Sigmoid colon (tissue), 7 donors: ENCODE measurements around the gene PACRG. TPM values are rescaled to one million over a fixed set of nuclear protein-coding genes. Genes with fewer than 3 reads are reported as not detected.
A peak's percentile ranks its signal among the peaks of the same experiment; 100 is the strongest.

ENCODE experiments used
- DNase-seq: peaks from one replicate; pipeline ENCODE4 v3.0.0-alpha.2; 2019
- H3K27ac ChIP-seq, 4 donors: fragments of 200-600 bp; sonication (generic); one replicate each; pipeline ENCODE4 v1.5.1; 2016 to 2019; ENCODE audit warnings: mild to moderate bottlenecking in 1 of 4
- H3K27me3 ChIP-seq, 3 donors: fragments of 200-600 bp; sonication (generic); one replicate each; pipeline ENCODE4 v1.5.1; 2019; ENCODE audit warnings: mild to moderate bottlenecking in 1 of 3
- H3K36me3 ChIP-seq, 4 donors: fragments of 200-600 bp; sonication (generic); one replicate each; pipeline ENCODE4 v1.5.1; 2016 to 2019
- H3K4me1 ChIP-seq, 4 donors: fragments of 200-600 bp; sonication (generic); one replicate each; pipeline ENCODE4 v1.5.1; 2017 to 2019
- H3K4me3 ChIP-seq, 4 donors: fragments of 200-600 bp; sonication (generic); one replicate each; pipeline ENCODE4 v1.5.1; 2017 to 2019; ENCODE audit warnings: mild to moderate bottlenecking in 2 of 4, moderate library complexity in 1 of 4
- H3K9me3 ChIP-seq, 4 donors: fragments of 200-600 bp in 3 of 4; sonication (generic) in 3 of 4; one replicate each; pipeline versions ENCODE4 v1.5.1 to v1.6.1; 2013 to 2019
- EP300 ChIP-seq, 4 donors: sonication (generic); formaldehyde crosslinking; IDR thresholded peaks; one replicate each; pipeline ENCODE4 v1.6.1; 2017; ENCODE audit warnings: antibody characterized with exemption in 4 of 4
- POLR2A ChIP-seq, 2 donors: fragments of 450-650 bp; IDR thresholded peaks; one replicate each; pipeline ENCODE4 v1.6.1; 2016; ENCODE audit warnings: antibody characterized with exemption in 2 of 2, mild to moderate bottlenecking in 2 of 2, moderate library complexity in 2 of 2
- POLR2AphosphoS5 ChIP-seq, 4 donors: sonication (generic); formaldehyde crosslinking; IDR thresholded peaks; one replicate each; pipeline ENCODE4 v1.6.1; 2017; ENCODE audit warnings: antibody characterized with exemption in 4 of 4
- WGBS, 2 donors: extraction: QIAGEN DNeasy Blood & Tissue Kit; methylation state at CpG; one replicate each; pipeline ENCODE4 v1.1.7; 2013; 5-methylcytosine and 5-hydroxymethylcytosine counted together
- intact Hi-C: fragments of 100-400 bp; cut with DNase I; formaldehyde crosslinking; loops from one replicate; pipeline ENCODE4 v1.15.1; 2023
- polyA plus RNA-seq, 3 donors: library from polyadenylated mRNA; stranded (reverse); fragments of 200-250 nt; gene quantifications; one replicate each; pipeline ENCODE4 v1.2.3, GENCODE V29; 2013
- total RNA-seq, 4 donors: library from RNA; depleted of rRNA; stranded (reverse); fragments of >200 nt; gene quantifications; one replicate each; pipeline ENCODE4 v1.1.0, GENCODE V29; 2016
- TF ChIP-seq, protein P1 (sequence below), 4 experiments: fragments of 450-650 bp in 3 of 4; fragments of 200-600 bp in 1 of 4; IDR thresholded peaks; one replicate each; pipeline ENCODE4 v1.5.1; 2016 to 2019; ENCODE audit warnings: antibody characterized with exemption in 4 of 4, mild to moderate bottlenecking in 3 of 4, moderate library complexity in 2 of 4
- donor health status: healthy with polysubstance abuse.
- donor health status: Bipolar disorder and iron deficiency.
- donor health status: healthy.

The PACRG gene
- total and polyA plus RNA-seq, 7 donors = 0.12 to 6.9 (median 0.95) TPM; not detected in 2

DNA sequence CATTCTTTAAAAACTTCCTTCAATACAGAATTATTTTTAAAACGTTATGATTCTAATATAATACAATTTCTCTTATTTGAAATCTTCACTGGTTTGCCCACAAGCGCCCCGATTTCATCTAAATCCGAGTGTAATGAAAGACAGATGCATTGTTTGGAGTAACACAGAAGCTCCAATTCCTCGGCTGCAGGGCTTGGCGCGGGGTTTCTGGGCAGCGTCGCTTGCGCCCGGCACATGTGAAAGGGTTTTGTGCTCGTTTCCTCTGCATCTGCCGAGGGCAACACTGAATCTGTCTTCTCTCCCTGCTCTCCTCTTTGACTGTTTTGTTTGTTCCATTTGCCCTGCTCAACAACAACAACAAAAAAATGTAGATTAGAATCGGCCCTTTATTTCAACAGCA, 438.1 kb downstream of the PACRG start:
- H3K27me3 ChIP-seq = no peaks in the 10 kb centered on the region
- no peaks in the 10 kb centered on the region for H3K4me1 ChIP-seq
- H3K9me3 ChIP-seq = no peaks in the 10 kb centered on the region
- H3K4me3 ChIP-seq = no peak overlapping the region
- intact Hi-C loops = no loop called here
- DNase-seq = no peak
- WGBS, 2 donors = 85 to 86% methylated on average over 14 of the region's 14 CpGs
- H3K27ac ChIP-seq = peak overlapping the region in 2 of 4 donors; percentile 34 to 44
- H3K36me3 ChIP-seq = no peaks in the 10 kb centered on the region
- TF ChIP-seq, protein P1, sequence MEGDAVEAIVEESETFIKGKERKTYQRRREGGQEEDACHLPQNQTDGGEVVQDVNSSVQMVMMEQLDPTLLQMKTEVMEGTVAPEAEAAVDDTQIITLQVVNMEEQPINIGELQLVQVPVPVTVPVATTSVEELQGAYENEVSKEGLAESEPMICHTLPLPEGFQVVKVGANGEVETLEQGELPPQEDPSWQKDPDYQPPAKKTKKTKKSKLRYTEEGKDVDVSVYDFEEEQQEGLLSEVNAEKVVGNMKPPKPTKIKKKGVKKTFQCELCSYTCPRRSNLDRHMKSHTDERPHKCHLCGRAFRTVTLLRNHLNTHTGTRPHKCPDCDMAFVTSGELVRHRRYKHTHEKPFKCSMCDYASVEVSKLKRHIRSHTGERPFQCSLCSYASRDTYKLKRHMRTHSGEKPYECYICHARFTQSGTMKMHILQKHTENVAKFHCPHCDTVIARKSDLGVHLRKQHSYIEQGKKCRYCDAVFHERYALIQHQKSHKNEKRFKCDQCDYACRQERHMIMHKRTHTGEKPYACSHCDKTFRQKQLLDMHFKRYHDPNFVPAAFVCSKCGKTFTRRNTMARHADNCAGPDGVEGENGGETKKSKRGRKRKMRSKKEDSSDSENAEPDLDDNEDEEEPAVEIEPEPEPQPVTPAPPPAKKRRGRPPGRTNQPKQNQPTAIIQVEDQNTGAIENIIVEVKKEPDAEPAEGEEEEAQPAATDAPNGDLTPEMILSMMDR (IDR thresholded peaks at IDR 0.05) = no peak
- no peak for TF ChIP-seq POLR2A (IDR thresholded peaks at IDR 0.05)
- no peak for TF ChIP-seq POLR2AphosphoS5 (IDR thresholded peaks at IDR 0.05)
- TF ChIP-seq EP300 (IDR thresholded peaks at IDR 0.05) = no peak

DNA sequence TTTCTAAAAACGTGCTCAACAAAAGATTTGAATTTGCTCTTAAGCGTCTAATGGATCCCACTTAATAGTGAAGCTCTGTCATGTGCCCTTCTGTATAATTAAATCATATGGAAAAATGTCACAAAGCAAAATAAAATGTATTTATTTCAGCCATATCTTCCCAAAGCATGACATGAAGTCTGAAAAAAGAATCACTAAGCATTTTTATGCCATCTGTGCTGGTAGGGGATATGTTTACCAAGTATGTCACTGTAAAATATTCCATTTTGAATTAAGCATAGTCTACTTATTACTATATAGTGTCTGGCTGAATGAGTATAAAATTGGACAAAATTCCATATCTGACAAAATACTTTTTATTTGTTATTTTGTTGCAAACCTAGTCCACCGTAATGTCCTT, 438.7 kb downstream of the PACRG start:
- intact Hi-C loops = no loop called here
- WGBS, 2 donors = 87 to 89% methylated on average over 3 of the region's 3 CpGs
- no peaks in the 10 kb centered on the region for H3K9me3 ChIP-seq
- H3K4me1 ChIP-seq = no peaks in the 10 kb centered on the region
- no peaks in the 10 kb centered on the region for H3K27me3 ChIP-seq
- no peak overlapping the region for H3K27ac ChIP-seq
- TF ChIP-seq POLR2A (IDR thresholded peaks at IDR 0.05) = no peak
- TF ChIP-seq POLR2AphosphoS5 (IDR thresholded peaks at IDR 0.05) = no peak
- TF ChIP-seq EP300 (IDR thresholded peaks at IDR 0.05) = no peak
- TF ChIP-seq, protein P1 (IDR thresholded peaks at IDR 0.05) = no peak
- no peaks in the 10 kb centered on the region for H3K36me3 ChIP-seq
- DNase-seq = no peak
- no peak overlapping the region for H3K4me3 ChIP-seq

- TF ChIP-seq POLR2AphosphoS5 (IDR thresholded peaks at IDR 0.05) = no peak
- TF ChIP-seq POLR2A (IDR thresholded peaks at IDR 0.05) = no peak
- no peak for TF ChIP-seq EP300 (IDR thresholded peaks at IDR 0.05)
- TF ChIP-seq, protein P1 (IDR thresholded peaks at IDR 0.05) = no peak
- Histone ChIP-seq H3K4me1 (no peaks in the 10 kb centered on the region), H3K27ac (no peak overlapping the region), H3K4me3 (no peak overlapping the region), H3K27me3 (no peaks in the 10 kb centered on the region), H3K9me3 (no peaks in the 10 kb centered on the region), H3K36me3 (no peaks in the 10 kb centered on the region)
- WGBS, 2 donors = 94 to 95% methylated on average over 11 of the region's 11 CpGs
- intact Hi-C loops = no loop called here
- DNase-seq = no peak
Observed at GRCh38 chr6:163169521-163169920, 441.7 kb downstream of the PACRG start.

DNA sequence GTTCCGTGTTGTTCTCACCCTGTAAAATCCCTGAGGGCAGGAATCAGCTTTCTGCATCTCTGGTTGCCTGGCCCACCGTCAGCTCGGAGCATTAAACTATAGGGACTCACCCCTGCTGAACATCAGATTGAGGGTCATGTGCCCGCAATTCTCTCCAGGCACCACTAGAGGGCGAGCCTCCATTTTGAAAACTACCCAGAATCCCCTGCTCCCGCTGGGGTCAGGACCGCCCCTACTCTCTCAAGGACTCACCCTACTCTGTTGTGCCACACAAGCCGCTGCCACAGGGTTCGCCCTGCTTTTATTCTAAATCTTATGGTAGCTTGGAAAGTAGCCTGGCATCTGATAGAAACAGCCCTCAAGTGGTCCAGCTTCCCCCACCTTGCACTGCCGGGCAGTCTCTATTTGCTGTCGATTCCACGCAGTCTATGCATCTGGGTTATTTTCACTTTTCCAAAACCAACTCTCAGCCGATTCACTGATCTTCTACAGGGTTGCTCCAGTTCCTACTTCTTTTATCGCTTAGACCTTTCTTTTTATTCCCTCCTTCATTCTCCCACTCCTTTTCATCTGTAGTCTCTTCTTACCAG, 442.6 kb downstream of the PACRG start:
- intact Hi-C loops = no loop called here
- TF ChIP-seq POLR2AphosphoS5 (IDR thresholded peaks at IDR 0.05) (no peak), POLR2A (IDR thresholded peaks at IDR 0.05) (no peak), EP300 (IDR thresholded peaks at IDR 0.05) (no peak)
- TF ChIP-seq, protein P1 (IDR thresholded peaks at IDR 0.05) = peak in 2 of 4 experiments; percentile 20 to 42
- H3K36me3 ChIP-seq = no peaks in the 10 kb centered on the region
- 83 to 85% methylated on average over 14 of the region's 14 CpGs for WGBS, 2 donors
- H3K4me1 ChIP-seq = no peaks in the 10 kb centered on the region
- H3K4me3 ChIP-seq = no peak overlapping the region
- H3K27me3 ChIP-seq = no peaks in the 10 kb centered on the region
- DNase-seq = no peak
- no peak overlapping the region for H3K27ac ChIP-seq
- H3K9me3 ChIP-seq = no peaks in the 10 kb centered on the region

- intact Hi-C loops = no loop called here
- H3K27me3 ChIP-seq = no peaks in the 10 kb centered on the region
- DNase-seq = no peak
- no peaks in the 10 kb centered on the region for H3K4me1 ChIP-seq
- WGBS, 2 donors = 87 to 90% methylated on average over 6 of the region's 6 CpGs
- H3K27ac ChIP-seq = no peak overlapping the region
- TF ChIP-seq, protein P1 (IDR thresholded peaks at IDR 0.05) = no peak
- TF ChIP-seq POLR2A (IDR thresholded peaks at IDR 0.05) (no peak), POLR2AphosphoS5 (IDR thresholded peaks at IDR 0.05) (no peak), EP300 (IDR thresholded peaks at IDR 0.05) (no peak)
- no peaks in the 10 kb centered on the region for H3K9me3 ChIP-seq
- H3K4me3 ChIP-seq = no peak overlapping the region
- H3K36me3 ChIP-seq = no peaks in the 10 kb centered on the region
Observed at GRCh38 chr6:163173741-163174140, 446.0 kb downstream of the PACRG start.
